NCI-H1694 treated with DMSO at 0.1 percent for 48 hours (cell line): Measurements from ENCODE around the gene RAB3D.
"Not testable (repeated sequence)": the region's sequence is repeated elsewhere in the genome, so short reads cannot be mapped to it uniquely, and the experiment has no call there.

Experiments
- DNase-seq: peaks from one replicate; lab custom pipeline; 2025; lab: John Stamatoyannopoulos, UW

The RAB3D gene

GRCh38 chr19:11339254-11340098, at the start of gene RAB3D:
RAB3D (minus strand) TSS chr19:11339657; CDS start chr19:11337399, 2,258 bp downstream.
- peak; percentile 80 for DNase-seq

DNA sequence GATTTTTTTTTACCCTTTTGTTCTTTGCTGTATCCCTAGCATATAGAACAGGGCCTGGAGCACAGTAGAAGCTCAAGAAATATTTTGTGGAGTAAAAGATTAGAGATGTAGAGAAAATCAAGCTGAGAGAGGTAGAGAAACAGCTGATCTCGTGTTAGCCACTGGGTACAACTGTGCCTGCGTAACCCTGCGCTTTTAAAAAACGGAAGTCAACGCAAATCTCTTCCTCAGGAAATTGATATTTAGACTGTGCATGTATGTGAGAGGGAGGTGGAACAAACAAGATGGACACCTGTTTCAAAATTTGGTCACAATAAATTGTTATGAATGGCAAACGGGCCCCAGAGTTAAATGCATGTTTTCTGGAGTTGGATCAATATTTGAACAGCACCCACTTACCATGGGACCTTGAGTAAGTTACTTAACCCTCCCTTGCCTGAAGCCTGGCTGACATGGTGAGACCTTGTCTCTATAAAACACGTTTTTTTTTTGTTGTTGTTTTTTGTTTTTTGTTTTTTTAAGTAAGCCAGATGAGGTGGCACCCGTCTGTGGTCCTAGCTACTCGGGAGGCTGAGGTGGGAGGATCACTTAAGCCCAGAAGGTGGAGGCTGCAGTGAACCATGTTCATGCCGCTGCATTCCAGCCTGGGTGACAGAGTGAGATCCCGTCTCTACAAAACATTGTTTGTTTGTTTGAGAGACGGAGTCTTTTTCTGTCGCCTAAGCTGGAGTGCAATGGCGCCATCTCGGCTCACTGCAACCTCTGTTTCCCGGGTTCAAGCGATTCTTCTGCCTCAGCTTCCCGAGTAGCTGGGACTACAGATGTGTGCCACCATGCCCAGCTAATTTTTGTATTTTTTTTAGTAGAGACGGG, 47.9 kb upstream of the RAB3D start:
- no peak for DNase-seq

DNA sequence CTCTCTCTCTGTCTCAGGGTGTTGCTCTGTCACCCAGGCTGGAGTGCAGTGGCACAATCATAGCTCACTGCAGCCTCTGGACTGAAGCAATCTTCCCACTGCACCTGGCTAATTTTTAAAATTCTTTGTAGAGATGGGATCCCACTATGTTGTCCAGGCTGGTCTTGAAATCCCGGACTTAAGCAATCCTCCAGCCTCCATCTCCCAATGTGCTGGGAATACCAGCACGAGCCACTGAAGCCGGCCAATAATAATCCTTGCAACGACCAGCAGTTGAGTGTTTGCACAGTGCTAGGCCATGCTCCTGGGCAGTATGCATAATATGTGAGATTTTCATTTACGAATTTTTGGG, 45.3 kb upstream of the RAB3D start:
- DNase-seq, result no peak

GRCh38 chr19:11383706-11384048, 44.2 kb upstream of the RAB3D start:
- no peak for DNase-seq

DNA sequence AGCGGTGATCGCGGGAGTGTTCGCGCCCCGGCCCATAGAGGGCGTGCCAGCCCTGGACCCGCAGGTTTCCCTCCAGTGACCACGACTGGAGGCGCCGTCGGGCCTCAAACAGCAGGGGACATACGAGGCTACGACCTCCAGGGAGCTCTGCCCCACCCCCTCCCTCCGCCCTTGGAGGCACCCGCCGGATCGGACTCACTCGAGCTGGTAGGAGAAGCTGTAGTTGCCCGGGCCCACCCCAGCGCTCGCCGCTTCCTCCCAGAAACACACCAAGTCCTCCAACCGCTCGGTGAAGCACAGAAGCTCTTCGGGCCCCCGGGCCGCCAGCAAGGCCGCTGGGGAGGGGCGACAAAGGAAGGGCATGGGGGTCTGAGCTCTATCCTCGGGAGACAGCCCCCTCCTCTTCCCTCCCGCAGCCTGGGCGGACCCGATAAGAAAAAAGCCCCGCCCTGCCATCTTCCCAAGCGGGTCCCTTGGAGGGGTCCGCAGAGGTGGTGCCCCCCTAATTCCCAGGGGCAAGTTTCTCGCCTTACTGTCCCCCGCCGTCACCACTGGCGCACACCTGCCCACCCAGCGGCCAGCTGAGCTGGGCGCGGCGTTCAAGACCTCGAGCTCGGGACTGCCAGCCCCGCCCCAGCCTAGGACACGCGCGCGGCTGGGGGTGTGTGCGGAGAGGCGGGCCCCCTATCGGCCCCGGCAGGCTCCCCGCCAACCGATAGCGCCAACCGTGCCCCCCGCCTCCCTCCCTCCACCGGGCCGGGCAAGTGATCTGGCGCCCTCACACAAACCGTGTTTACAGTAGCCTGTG, 43.6 kb upstream of the RAB3D start:
- no peak for DNase-seq

GRCh38 chr19:11380653-11381537, 41.4 kb upstream of the RAB3D start:
- DNase-seq, result peak; percentile 5

GRCh38 chr19:11379857-11380350, 40.4 kb upstream of the RAB3D start:
- DNase-seq, result no peak

- DNase-seq, result not testable (repeated sequence)
Measured at GRCh38 chr19:11379269-11379845, 39.9 kb upstream of the RAB3D start.

DNA sequence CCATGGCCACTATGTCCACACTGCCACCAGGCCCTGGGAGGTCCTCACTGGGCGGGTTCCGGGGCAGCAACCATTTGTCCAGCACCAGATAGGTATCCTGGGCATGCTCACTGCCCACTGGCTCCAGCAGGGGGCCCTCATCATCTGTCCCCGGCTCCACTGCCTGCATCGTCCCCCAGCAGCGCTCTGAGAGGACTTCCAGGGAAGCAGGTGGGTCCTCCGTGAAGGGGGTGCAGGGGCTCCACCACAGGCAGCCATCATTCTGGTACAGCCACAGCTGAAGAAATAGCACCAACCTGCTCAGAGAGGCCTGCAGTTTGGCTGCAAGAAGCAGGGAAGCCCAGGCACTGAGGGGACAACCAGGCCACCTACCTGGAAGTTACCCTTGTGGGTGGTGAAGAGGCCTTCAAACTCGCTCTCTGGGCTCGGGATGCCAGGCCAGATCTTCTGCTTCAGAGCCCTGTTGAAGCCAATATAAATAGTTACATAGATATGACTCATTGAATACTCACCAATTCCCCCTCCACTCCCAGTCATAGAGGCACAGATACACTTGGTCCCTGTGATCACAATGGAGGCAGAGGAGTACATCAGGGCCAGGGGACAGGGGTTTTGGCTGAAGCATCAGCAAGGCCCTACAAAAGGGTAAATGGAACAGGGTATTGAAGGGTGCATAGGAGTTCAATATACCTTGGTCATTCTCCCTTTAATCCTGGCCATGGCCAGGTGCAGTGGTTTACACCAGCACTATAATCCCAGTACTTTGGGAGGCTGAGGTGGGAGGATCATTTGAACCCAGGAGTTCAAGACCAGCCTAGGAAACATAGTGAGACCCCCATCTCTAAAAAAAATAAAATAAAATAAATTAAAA, 39.1 kb upstream of the RAB3D start:
- DNase-seq, result peak; percentile 9

DNA sequence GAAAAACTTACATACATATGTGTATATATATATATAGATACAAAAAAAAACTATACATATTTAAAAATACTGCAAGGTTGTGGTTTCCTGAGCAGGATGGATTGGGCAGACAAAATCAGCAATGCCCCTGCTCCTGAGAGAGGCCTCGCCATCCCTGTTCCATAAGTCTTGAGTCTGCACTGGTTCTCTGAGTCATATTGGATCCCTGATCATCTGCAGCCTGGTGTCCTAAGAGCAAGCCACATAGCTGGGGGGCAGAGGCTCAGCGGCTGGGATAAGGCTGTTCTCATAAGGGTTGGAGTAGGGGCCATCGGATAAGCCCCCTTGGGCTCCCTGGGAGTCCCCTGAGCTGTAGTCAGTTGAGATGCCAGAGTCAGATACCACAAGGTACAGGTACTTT, 38.3 kb upstream of the RAB3D start:
- no peak for DNase-seq

- no peak for DNase-seq
Measured at GRCh38 chr19:11377237-11377636, 37.8 kb upstream of the RAB3D start.

DNA sequence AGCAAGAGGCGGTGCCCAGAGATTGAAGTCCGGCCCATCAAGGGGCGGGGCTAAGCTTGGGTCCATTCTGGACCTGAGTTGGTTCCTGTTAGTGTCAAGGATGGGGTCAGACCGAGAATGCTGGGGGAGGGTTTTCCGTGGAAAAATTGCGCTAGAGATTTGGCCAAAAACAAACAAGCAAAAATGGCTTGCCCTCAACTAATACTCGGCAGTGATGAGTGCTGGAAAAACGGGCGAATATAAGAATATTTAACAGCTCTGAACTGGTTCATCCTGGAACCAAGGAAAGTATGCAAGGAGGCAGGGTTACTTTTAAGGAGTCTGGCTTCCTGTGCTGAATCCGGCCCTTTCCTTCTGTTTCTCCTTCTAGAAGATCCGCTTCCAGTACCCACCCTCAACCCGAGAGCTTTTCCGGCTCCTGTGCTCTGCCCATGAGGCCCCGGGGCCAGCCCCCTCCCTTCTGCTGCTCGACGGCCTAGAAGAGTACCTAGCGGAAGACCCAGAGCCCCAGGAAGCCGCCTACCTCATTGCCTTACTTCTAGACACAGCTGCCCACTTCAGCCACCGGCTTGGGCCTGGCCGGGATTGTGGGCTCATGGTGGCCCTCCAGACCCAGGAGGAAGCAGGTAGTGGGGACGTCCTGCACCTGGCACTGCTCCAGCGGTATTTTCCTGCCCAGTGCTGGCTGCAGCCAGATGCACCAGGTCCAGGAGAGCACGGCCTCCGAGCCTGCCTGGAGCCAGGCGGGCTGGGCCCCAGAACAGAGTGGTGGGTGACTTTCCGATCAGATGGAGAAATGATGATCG, 35.9 kb upstream of the RAB3D start:
- DNase-seq, result peak; percentile 19

GRCh38 chr19:11374433-11375142, 35.1 kb upstream of the RAB3D start, which contains the start of gene SWSAP1:
SWSAP1 (plus strand) TSS chr19:11374666; CDS start chr19:11374681, 15 bp downstream.
- DNase-seq, result peak; percentile 99

GRCh38 chr19:11373885-11374432, 34.5 kb upstream of the RAB3D start:
- DNase-seq, result no peak

DNA sequence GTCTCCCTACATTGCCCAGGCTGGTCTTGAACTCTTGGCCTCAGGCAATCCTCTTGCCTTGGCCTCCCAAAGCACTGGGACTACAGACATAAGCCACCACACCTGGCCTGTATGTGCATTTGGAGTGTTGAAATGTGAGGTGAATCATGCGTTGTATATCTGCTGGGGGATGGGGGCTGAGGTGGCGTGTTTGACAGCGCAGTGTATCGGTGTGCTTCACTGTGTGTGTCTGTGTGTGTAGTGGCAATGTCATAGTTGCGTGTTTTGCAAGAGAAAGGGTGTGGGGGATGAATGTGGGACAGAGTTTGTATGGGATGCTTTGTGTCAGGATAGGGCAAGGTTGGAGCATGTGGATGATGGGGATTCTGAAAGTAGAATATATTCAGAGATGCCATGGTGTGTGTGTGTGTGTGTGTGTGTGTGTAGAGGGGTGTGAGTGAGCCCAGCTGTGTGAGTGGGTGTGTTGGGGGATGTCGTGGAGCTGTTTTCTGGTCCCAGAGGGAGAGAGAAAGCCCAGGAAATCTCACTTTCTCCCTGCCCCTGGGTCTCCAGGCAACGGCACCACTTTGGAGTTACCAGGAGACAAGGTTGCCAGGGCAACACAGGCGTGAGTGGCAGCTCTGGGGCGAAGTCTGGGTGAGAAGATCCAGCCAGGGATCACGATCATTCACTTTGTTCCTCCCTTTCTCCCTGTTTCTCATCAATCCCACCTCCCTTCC, 33.9 kb upstream of the RAB3D start:
- DNase-seq, result peak; percentile 50

DNA sequence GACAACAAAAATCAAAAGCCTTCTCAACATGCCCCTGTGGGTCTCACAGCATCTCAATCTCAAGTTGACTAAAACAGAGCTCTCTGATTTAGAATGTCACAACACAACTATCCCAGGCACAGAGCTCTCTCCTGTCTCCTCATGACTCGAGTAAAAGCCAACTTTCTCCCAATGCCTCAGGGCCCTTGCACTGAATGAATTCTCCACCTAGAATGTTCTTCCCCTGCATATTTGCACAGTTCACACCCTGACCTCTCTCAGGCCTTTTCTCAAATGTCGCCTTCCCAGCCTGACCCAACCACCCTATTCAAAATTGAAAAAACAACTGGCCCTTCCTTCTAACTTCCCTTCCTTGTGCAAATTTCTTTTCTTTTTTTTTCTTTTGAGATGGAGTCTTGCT, 31.3 kb upstream of the RAB3D start:
- DNase-seq, result no peak

- DNase-seq, result no peak
Measured at GRCh38 chr19:11367528-11367927, 28.1 kb upstream of the RAB3D start.
